ENCODE results near the gene MAB21L2.

Gene MAB21L2

DNA sequence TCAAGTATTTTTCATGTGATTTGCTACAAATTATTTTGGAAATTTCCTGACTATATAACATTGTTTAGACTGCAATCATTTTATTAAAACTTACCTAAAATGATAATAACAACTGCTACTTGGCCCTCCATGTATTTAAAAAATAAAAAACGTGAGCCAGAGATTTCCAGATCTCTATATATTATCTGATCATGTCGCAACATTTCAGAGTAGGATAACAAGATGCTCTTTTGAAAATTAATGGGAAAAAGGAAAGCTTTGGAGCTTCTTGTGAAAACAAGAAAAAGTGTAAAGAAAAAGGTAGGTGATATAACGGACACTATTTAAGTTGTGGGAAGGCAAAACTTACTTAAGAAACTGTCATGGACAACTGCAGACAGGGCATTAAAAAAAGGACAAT lies 14.9 kb upstream of the MAB21L2 start:
- no peak for DNase-seq (ENCODE audit: low read depth)
- H3K4me3 ChIP-seq (ENCODE audit: low read depth, low read length): no peak overlapping the region
- TF ChIP-seq, protein P1, sequence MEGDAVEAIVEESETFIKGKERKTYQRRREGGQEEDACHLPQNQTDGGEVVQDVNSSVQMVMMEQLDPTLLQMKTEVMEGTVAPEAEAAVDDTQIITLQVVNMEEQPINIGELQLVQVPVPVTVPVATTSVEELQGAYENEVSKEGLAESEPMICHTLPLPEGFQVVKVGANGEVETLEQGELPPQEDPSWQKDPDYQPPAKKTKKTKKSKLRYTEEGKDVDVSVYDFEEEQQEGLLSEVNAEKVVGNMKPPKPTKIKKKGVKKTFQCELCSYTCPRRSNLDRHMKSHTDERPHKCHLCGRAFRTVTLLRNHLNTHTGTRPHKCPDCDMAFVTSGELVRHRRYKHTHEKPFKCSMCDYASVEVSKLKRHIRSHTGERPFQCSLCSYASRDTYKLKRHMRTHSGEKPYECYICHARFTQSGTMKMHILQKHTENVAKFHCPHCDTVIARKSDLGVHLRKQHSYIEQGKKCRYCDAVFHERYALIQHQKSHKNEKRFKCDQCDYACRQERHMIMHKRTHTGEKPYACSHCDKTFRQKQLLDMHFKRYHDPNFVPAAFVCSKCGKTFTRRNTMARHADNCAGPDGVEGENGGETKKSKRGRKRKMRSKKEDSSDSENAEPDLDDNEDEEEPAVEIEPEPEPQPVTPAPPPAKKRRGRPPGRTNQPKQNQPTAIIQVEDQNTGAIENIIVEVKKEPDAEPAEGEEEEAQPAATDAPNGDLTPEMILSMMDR (IDR thresholded peaks at IDR 0.05; ENCODE audit: insufficient read depth, low read depth, low read length, missing control alignments): no peak

DNA sequence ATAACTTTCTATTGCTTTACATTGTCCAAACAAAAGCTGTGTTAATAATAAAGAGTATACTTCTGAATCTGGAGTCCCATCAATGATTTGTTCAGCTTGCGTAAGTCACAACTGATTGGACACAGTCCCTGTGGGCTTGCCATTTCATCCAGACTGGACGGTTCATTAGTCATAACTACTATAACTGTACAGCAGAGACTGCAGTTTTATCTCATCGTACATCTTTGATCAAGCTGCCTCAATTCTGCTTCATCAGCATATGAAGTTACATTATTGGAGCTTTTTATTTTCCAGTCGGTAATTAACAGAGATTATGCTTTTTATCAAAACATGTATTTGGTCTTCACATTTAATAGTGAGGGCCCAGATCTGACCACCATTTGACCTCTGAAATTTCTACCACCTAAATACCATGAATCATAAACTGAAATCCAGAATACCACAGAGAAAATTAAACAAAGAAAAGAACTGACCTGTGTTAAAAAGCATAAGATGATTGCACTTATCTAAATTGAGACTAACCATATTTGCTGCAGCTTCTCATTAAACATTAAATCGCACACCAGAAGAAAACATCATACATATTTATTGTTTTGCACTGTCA lies 12.5 kb upstream of the MAB21L2 start:
- no peak for DNase-seq (ENCODE audit: low read depth)
- TF ChIP-seq, protein P1 (IDR thresholded peaks at IDR 0.05; ENCODE audit: insufficient read depth, low read depth, low read length, missing control alignments): no peak
- no peak overlapping the region for H3K4me3 ChIP-seq (ENCODE audit: low read depth, low read length)

DNA sequence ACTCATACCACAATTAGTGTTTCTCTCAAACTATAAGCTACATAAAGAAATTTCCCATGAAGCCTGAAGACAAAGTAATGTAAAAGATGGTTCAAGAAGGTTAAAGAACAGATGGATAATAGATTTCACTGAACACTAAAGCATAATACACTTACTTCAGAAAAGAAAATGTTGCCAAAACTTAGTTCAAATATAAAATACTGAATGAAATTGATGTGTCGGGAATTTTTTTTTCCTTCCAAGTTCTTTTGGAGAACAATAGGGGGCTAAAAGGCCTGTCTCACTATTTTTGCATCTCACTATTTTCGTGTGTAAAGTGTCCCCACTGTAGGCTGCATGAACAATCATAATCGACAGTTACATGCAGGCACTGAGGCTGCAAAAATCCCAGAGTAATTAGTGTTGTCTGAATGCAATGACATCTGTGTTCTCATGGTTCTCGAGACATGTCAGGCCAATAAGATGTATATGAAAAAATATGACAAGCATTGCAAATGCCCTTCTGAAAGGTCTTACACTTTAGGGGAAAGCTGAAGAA lies 11.9 kb upstream of the MAB21L2 start:
- H3K4me3 ChIP-seq (ENCODE audit: low read depth, low read length): no peak overlapping the region
- no peak for DNase-seq (ENCODE audit: low read depth)
- TF ChIP-seq, protein P1 (IDR thresholded peaks at IDR 0.05; ENCODE audit: insufficient read depth, low read depth, low read length, missing control alignments): no peak

DNA sequence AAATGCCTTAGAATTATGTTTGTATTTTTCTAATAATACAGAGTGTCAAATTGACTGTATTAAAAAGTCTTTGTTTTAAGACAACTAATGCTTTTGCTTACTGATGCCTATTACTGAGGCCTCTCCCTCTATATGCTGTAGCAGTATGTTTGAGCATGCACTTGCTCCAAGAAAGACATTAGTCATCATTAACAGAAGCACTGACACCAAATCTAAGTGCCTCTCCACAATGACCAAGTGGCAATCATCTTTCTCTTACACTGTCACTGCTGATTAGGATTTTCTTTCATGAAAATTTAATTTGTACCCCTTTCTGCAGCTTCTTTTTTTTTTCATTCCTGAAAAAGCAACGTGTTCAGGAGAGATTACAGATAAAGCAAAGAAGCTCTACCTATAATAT lies 11.1 kb upstream of the MAB21L2 start:
- no peak overlapping the region for H3K4me3 ChIP-seq (ENCODE audit: low read depth, low read length)
- no peak for DNase-seq (ENCODE audit: low read depth)
- TF ChIP-seq, protein P1 (IDR thresholded peaks at IDR 0.05; ENCODE audit: insufficient read depth, low read depth, low read length, missing control alignments): no peak

DNA sequence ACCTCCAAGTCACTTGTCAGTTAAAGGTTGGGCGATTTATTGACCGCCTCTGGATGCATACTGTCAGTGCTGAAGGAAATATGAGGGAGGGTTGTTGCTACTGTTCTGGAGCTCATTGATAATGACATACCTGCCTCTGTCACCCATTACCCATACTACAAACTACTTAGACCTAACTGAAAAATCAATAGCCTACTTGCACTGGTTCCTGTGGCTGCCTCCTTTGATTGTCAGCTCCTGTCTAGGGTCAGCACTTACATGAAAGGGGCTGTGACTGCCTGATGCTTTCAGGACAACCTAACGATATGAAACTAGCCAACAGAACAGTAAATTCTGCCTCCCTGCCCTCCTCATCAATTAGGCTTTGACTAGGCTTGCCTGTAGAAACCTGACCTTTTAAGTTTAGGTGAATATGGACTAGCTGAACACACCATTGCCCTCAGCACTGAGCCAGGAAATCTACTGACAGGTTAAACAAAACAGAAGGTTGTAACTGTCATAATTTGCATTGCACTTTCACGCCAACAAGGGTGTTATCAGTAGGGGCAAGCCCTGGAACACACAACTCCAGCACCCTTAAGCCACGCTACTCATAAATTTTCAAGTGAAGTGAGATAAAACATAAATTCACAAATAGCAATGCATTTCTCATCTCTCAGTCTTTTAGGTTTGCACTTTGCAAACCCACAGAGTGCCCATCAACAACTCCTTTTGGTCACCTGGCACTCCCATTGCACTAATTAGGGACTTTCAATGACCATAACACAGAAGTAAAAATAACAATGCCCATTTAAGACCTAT lies 9.0 kb upstream of the MAB21L2 start:
- no peak for DNase-seq (ENCODE audit: low read depth)
- H3K4me3 ChIP-seq (ENCODE audit: low read depth, low read length): no peak overlapping the region
- TF ChIP-seq, protein P1 (IDR thresholded peaks at IDR 0.05; ENCODE audit: insufficient read depth, low read depth, low read length, missing control alignments): no peak

DNA sequence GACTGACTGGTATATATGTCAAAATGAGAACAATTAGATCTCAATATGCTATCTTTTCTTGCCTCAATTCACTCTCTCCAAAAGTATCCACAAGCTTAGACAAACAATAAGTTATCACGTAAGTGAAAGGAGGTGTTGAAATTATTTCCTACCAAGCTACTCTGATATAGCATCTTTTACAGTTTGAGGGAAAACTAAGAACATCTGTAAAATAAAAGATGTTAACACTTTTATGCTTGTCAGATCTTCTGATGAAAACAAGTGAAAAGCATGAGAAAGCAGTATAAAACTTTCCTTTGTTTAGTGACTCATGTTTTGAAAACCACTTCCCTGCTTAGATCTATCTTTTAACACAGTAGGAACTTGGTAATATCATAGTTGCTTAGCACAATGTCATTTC lies 8.4 kb upstream of the MAB21L2 start:
- H3K4me3 ChIP-seq (ENCODE audit: low read depth, low read length): no peak overlapping the region
- no peak for DNase-seq (ENCODE audit: low read depth)
- TF ChIP-seq, protein P1 (IDR thresholded peaks at IDR 0.05; ENCODE audit: insufficient read depth, low read depth, low read length, missing control alignments): no peak

All from GM12865 (cell line).